LNCaP clone FGC (cell line): Measurements from ENCODE around the gene RGS6.
"Not testable (repeated sequence)": the region's sequence is repeated elsewhere in the genome, so short reads cannot be mapped to it uniquely, and the experiment has no call there.

Source experiments
- DNase-seq: peaks from one replicate; pipeline ENCODE4 v3.0.0-alpha.2; 2011; ENCODE audit warnings: low read depth
- H3K4me3 ChIP-seq: 2 replicates; pipeline ENCODE4 v1.5.1; 2011; ENCODE audit warnings: mild to moderate bottlenecking, low read depth, low read length, control low read depth
- TF ChIP-seq, protein P1 (sequence below): IDR thresholded peaks from 2 replicates; pipeline ENCODE4 v1.5.1; 2012; ENCODE audit warnings: mild to moderate bottlenecking; ENCODE audit not compliant: control insufficient read depth, insufficient read depth; ENCODE audit errors: extremely low read depth

Gene RGS6

DNA sequence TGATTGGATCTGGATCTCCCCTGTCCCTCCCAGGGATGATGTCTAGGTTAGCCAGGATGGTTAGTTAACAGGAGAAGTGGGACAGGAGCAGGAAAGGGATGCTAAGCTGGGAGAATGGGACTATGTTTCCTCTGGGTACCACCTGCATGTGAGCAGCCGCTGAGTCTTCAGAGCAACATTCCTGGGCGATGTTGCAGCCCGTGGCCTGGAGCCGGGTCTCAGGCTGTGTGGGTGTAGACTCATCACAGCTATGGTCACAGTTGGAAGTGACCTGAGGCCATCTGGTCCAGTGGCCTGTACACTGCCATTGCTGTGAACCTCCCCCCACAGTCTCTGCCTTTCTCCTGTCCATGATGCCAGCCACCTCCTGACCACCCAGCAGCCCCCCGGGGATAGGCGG, 539.1 kb downstream of the RGS6 start:
- no peak overlapping the region for H3K4me3 ChIP-seq
- TF ChIP-seq, protein P1, sequence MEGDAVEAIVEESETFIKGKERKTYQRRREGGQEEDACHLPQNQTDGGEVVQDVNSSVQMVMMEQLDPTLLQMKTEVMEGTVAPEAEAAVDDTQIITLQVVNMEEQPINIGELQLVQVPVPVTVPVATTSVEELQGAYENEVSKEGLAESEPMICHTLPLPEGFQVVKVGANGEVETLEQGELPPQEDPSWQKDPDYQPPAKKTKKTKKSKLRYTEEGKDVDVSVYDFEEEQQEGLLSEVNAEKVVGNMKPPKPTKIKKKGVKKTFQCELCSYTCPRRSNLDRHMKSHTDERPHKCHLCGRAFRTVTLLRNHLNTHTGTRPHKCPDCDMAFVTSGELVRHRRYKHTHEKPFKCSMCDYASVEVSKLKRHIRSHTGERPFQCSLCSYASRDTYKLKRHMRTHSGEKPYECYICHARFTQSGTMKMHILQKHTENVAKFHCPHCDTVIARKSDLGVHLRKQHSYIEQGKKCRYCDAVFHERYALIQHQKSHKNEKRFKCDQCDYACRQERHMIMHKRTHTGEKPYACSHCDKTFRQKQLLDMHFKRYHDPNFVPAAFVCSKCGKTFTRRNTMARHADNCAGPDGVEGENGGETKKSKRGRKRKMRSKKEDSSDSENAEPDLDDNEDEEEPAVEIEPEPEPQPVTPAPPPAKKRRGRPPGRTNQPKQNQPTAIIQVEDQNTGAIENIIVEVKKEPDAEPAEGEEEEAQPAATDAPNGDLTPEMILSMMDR, result no peak
- no peak for DNase-seq

- TF ChIP-seq, protein P1, result peak; percentile 30
- no peak overlapping the region for H3K4me3 ChIP-seq
- peak; percentile 7 for DNase-seq
Measured at GRCh38 chr14:72472845-72473244, 540.6 kb downstream of the RGS6 start.

- TF ChIP-seq, protein P1, result no peak
- no peak overlapping the region for H3K4me3 ChIP-seq
- peak; percentile 11 for DNase-seq
Measured at GRCh38 chr14:72476657-72477499, 544.6 kb downstream of the RGS6 start.

DNA sequence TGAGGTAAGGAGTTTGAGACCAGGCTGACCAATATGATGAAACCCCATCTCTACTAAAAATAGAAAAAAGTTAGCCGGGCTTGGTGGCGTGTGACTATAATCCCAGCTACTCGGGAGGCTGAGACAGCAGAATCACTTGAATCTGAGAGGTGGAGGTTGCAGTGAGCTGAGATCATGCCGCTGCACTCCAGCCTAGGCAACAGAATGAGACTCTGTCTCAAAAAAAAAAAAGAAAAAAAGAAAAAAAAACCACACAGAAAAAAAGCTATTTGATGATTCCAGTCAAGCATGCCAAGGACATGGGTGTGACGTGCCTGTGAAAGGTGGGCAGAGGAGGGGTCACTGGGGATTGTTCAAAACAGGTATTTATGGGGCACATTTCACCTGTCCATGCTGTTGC, 545.3 kb downstream of the RGS6 start:
- H3K4me3 ChIP-seq, DNase-seq: not testable (repeated sequence)

DNA sequence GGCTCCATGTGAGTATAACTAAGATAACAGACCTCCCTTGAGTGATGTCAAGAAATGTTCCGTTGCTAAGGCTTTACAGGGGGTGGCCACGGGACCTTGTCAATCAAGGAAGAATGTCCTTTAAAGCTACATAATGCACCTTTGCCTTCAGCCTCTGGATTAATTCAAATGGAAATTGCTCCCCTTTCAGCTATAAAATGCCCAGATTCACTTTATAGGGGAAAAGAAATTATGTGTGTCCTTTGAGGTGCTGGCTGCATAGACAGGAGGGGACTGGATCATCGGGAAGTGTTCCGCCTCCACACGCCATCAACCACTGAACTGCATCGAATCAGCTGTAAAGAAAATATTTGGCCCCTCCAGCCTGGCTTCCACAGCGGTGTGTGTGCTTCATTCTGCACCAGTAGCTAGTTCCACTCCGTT, 546.3 kb downstream of the RGS6 start:
- TF ChIP-seq, protein P1, result no peak
- no peak for DNase-seq
- H3K4me3 ChIP-seq, result no peak overlapping the region

GRCh38 chr14:72479461-72479931, 547.3 kb downstream of the RGS6 start:
- TF ChIP-seq, protein P1, result no peak

DNA sequence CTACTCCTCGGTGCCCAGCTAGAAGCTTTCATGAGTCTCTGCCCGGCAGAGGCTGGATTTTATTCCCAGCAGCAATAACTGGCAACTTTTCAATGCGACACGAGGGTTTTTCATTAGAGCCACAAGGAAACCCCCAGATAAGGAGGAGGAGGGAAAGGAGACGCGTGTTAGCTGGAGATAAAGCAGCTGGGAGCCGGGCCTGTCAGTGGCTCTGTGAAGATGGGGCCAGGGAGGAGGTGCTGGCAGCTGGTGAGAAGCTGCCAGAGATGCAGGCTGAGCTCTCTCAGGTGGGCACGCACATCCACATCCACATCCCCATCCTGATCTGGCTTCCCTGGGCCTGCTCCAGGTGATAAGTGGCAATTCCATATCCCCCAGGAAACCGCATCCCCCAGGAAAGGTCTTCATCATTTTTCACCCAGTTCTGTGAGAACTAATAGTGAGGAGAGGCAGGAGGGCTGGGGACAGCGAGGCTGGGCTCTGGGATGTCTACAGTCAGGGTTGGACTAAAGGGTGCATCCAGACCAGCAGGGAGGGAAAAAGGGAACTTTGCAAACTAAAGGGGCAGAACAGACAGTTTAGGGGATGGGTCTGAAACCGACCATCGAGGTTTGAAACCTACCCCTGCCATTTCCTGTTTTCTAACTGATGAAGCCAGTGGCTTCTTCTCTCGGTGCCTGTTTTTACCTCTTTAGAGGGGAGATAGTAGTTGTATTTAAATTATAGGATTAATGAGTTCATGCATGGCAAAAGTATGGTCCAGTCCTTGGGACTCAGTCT, 548.4 kb downstream of the RGS6 start:
- no peak for DNase-seq
- TF ChIP-seq, protein P1, result no peak
- no peak overlapping the region for H3K4me3 ChIP-seq

More at GRCh38 chr14:72479461-72479931, 547.3 kb downstream of the RGS6 start:
- H3K4me3 ChIP-seq, result no peak overlapping the region
- DNase-seq, result no peak
